ENCODE results near the gene BTLA. TPM values are rescaled to one million over a fixed set of nuclear protein-coding genes. Genes with fewer than 3 reads are reported as not detected.

Gene BTLA
- polyA plus RNA-seq, 3 donors: 0.05 TPM; not detected in 2

- Mint-ChIP-seq H3K27ac (no peak overlapping the region), H3K27me3 (ENCODE audit: low read depth in 3 of 3) (no peaks in the 10 kb centered on the region), H3K4me1 (peaks cover 21% of the 10 kb centered on the region), H3K4me3 (no peak overlapping the region), H3K36me3 (peaks cover 0 to 3% of the 10 kb centered on the region in 2 donors), H3K9me3 (peaks cover 0 to 8% (median 4%) of the 10 kb centered on the region in 7 donors)
- no peak for TF ChIP-seq CTCF (IDR thresholded peaks at IDR 0.05)
- H4K20me1 ChIP-seq (ENCODE audit: insufficient read depth, low read length): no peaks in the 10 kb centered on the region
- H3K27ac ChIP-seq (ENCODE audit: low read depth in 1 of 2, low read length in 2 of 2): no peak overlapping the region
- H3K9me3 ChIP-seq (replicated peaks in 1 of 2; ENCODE audit: control insufficient read depth in 1 of 2, insufficient read depth in 1 of 2, low read length in 2 of 2): no peaks in the 10 kb centered on the region
- WGBS (ENCODE audit: insufficient coverage): no CpG with 5 or more reads among the region's 2 CpGs
- DNase-seq: no peak
- H3K4me1 ChIP-seq (ENCODE audit: control insufficient read depth in 1 of 2, insufficient read depth in 2 of 2, low read length in 2 of 2): no peaks in the 10 kb centered on the region
- H3K4me2 ChIP-seq (replicated peaks; ENCODE audit: extremely low read depth, low read length, poor library complexity, severe bottlenecking): no peak overlapping the region
- no peak overlapping the region for H2AFZ ChIP-seq (ENCODE audit: insufficient read depth, low read depth, low read length, poor library complexity, severe bottlenecking)
- H3K79me2 ChIP-seq (ENCODE audit: insufficient read depth, low read length): no peaks in the 10 kb centered on the region
- H3K9ac ChIP-seq (ENCODE audit: insufficient read depth, low read length, poor library complexity, severe bottlenecking): no peak overlapping the region
- H3K4me3 ChIP-seq (replicated peaks in 1 of 3; ENCODE audit: low read depth in 2 of 3, low read length in 3 of 3): no peak overlapping the region
- no peaks in the 10 kb centered on the region for H3K27me3 ChIP-seq (ENCODE audit: control insufficient read depth in 2 of 2, insufficient read depth in 2 of 2, low read length in 2 of 2)
- intact Hi-C loops (cut with micrococcal nuclease): no loop called here
- H3K36me3 ChIP-seq (replicated peaks in 1 of 2; ENCODE audit: control insufficient read depth in 1 of 2, insufficient read depth in 2 of 2, low read length in 2 of 2): no peaks in the 10 kb centered on the region
Observed at GRCh38 chr3:112505907-112506306, 6.6 kb upstream of the BTLA start.

GRCh38 chr3:112504123-112504522 is 4.9 kb upstream of the BTLA start:
- Mint-ChIP-seq H3K4me3 (no peak overlapping the region), H3K9me3 (peaks cover 0 to 6% (median 2%) of the 10 kb centered on the region in 7 donors), H3K4me1 (peaks cover 30% of the 10 kb centered on the region), H3K27me3 (ENCODE audit: low read depth in 3 of 3) (no peaks in the 10 kb centered on the region), H3K36me3 (peaks cover 0 to under 1% of the 10 kb centered on the region in 2 donors), H3K27ac (no peak overlapping the region)
- Histone ChIP-seq H3K79me2 (ENCODE audit: insufficient read depth, low read length) (no peaks in the 10 kb centered on the region), H3K36me3 (replicated peaks in 1 of 2; ENCODE audit: control insufficient read depth in 1 of 2, insufficient read depth in 2 of 2, low read length in 2 of 2) (no peaks in the 10 kb centered on the region), H3K9me3 (replicated peaks in 1 of 2; ENCODE audit: control insufficient read depth in 1 of 2, insufficient read depth in 1 of 2, low read length in 2 of 2) (no peaks in the 10 kb centered on the region), H4K20me1 (ENCODE audit: insufficient read depth, low read length) (no peaks in the 10 kb centered on the region), H3K9ac (ENCODE audit: insufficient read depth, low read length, poor library complexity, severe bottlenecking) (no peak overlapping the region), H3K27ac (ENCODE audit: low read depth in 1 of 2, low read length in 2 of 2) (no peak overlapping the region), H3K4me2 (replicated peaks; ENCODE audit: extremely low read depth, low read length, poor library complexity, severe bottlenecking) (no peak overlapping the region), H3K27me3 (ENCODE audit: control insufficient read depth in 2 of 2, insufficient read depth in 2 of 2, low read length in 2 of 2) (no peaks in the 10 kb centered on the region), H3K4me3 (replicated peaks in 1 of 3; ENCODE audit: low read depth in 2 of 3, low read length in 3 of 3) (no peak overlapping the region), H3K4me1 (ENCODE audit: control insufficient read depth in 1 of 2, insufficient read depth in 2 of 2, low read length in 2 of 2) (peaks cover 5 to 8% of the 10 kb centered on the region in 2 donors), H2AFZ (ENCODE audit: insufficient read depth, low read depth, low read length, poor library complexity, severe bottlenecking) (no peak overlapping the region)
- no peak for DNase-seq
- intact Hi-C loops (cut with micrococcal nuclease): no loop called here
- TF ChIP-seq CTCF (IDR thresholded peaks at IDR 0.05): no peak
- 66% methylated on average over 3 of the region's 3 CpGs for WGBS (ENCODE audit: insufficient coverage)

Measured in CD14-positive monocyte (primary cell).